ENCODE results near the gene SIGLEC9.

SIGLEC9 gene

GRCh38 chr19:51124729-51125128 is at the start of gene SIGLEC9:
Gene SIGLEC9 (plus strand): TSS chr19:51124906. CDS start chr19:51124975, 69 bp downstream.
- no peak for DNase-seq

DNA sequence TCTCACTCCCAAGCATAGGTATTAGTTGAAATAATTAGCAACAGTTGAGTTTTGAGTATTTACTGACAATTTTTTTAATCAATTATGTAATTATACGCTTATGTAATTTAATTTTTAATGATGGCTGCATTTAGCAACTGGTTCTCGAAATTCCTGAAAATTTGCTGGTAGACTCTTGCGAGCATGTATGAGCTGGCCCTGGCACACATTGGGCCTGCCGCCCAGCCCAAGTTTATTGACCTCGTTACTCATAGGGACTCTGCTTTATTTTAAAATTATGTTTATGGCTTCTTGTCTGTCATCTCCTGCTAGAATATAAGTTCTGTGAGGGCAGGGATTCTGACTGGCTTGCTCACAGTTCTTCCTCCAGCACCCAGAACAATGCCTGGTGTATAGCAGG is 48.7 kb upstream of the SIGLEC9 start:
- no peak for DNase-seq

DNA sequence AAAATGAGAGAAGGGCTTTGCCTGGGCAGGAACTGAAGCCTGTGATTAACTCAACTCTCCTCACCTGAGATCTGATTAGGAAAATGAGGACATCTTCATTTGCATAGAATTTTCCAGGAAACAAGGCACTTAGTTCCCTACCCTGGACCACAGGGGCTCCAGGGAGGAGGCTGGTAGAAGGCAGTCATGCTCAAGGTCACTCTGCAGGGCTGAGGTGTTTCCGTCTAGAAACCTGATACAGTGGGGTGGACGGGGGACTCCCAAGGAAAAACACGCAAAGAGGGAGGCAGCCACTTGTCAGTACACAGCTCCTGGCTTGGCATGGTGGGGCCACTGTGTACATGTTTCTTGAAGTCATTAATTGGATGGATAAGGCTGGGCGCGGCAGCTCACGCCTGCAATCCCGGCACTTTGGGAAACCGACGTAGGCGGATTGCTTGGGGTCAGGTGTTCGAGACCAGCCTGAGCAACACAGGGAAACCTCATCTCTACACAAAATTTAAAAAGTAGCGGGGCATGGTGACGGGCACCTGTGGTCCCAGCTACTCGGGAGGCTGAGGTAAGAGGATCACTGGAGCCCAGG is 48.0 kb upstream of the SIGLEC9 start:
- DNase-seq: no peak

DNA sequence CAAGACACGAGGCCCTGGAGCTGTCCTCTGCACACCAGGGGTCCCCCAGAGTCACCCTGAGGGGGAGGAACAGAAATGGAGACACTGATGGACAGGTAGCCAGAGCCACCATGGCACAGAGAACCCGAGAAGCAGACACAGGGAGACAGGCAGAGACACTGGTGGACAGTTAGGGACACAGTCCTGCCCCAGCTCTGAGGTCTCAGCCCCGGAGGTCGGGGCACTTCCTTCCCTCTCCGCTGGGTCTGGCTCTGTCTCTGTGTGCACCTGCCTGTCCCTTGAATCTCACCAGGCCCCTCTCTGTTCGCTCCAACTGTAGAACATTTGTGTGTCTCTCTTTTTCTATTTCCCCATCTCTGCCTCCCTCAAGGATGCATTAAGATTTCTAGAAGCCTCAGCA is 46.6 kb upstream of the SIGLEC9 start:
- no peak for DNase-seq

- no peak for DNase-seq
These were observed 46.0 kb upstream of the SIGLEC9 start for GRCh38 chr19:51078731-51079130.

DNA sequence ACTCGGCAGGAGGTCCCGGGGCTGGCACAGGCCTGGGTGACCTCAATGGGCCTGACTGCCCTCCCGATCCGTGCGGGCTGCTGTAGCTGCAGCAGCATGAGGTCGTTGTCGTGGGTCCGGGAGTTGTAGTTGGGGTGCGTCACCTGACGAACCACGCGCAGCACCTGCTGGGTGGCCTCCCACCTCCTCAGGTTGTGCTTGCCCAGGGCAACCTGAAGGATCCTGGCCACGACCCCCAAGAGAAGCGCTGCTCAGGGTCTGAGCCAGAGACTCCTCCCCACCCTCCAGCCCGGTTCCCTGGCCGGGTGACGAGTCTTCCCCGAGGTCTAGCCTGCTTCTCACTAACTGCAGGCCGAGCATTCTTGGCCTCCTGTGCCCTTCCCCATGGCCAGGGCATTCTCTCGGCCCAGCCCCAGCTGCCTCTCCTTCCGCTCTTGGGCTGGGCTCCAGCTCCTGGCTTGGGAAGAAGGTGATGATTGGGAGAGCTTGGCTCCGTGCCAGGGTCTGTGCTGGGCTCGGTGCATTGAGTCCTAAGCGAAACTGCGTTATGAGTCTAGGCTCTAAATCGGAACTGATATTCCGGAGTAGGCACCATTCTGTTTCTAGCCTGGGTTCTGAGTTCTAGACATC is 45.1 kb upstream of the SIGLEC9 start:
- DNase-seq: no peak

GRCh38 chr19:51081476-51081875 is 43.2 kb upstream of the SIGLEC9 start:
- no peak for DNase-seq

DNA sequence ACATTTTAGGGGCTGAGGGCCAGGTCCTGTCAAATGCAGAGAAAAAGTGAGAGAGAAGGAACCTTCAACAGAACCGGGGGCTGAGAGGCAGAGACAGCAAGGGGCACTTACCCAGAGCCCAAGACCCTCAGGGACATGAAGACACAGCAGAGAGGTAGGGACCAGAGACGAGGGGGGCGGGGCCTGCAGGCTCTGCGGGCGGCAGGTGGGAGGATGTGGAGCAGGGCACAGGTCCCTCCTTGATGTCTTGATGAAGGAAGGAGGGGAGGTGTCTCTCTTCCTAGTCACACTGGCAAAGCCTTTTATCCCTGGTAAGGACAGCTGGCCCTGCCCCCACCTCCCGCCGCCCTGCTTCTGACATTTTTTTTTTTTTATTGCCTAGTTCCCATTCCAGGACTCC is 42.1 kb upstream of the SIGLEC9 start, which contains the start of gene KLK14:
Gene KLK14, minus strand, starts transcription at position 277 of the 400 bp plus-strand sequence. Its CDS starts 273 bp downstream, at position 4.
- DNase-seq: no peak

GRCh38 chr19:51083181-51083580 is 41.5 kb upstream of the SIGLEC9 start:
- no peak for DNase-seq

GRCh38 chr19:51083783-51084182 is 40.9 kb upstream of the SIGLEC9 start:
- DNase-seq: no peak

DNA sequence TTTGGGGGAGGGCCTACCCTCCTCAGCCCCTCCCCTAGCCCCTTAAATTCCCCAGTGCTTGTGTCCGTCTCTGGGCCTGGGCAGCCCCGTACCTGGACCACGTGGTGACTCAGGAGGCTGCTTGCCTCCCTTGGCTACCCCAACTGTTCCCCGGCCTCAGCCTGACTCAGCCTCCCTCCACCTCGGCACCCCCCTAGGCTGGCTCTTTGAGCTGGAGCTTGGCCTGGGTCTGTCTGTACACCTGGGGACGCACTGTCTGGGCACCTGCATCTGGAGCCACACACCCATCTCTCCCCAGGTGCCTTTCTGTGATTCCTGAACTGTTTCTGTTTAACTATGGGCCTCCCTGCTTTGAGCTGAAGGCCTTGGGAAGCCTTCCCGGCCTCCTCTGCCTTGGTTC is 40.2 kb upstream of the SIGLEC9 start:
- no peak for DNase-seq

- no peak for DNase-seq
These were observed 38.4 kb upstream of the SIGLEC9 start for GRCh38 chr19:51086153-51086850.

DNA sequence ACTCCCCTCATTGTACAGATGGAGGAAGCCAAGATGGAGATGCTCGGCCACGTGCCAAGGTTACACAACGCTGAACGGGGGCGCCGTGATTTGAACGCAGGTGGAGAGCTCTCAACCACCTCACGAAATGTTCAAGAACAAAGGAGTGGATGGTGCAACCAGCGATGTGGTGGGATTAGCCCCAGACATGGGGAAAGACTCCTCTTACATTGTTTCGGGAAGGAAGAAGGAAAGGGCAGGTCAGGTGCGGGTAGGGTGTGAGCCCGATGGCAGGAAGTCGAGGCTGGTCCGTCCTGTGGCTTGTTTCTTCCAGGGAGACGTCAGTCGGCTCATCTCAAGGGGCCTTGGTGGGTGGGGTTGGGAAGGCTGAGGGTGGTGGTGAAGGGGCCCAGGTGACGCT is 34.9 kb upstream of the SIGLEC9 start:
- no peak for DNase-seq

- no peak for DNase-seq
These were observed 34.2 kb upstream of the SIGLEC9 start for GRCh38 chr19:51090471-51090870.

GRCh38 chr19:51091126-51091525 is 33.6 kb upstream of the SIGLEC9 start:
- no peak for DNase-seq

DNA sequence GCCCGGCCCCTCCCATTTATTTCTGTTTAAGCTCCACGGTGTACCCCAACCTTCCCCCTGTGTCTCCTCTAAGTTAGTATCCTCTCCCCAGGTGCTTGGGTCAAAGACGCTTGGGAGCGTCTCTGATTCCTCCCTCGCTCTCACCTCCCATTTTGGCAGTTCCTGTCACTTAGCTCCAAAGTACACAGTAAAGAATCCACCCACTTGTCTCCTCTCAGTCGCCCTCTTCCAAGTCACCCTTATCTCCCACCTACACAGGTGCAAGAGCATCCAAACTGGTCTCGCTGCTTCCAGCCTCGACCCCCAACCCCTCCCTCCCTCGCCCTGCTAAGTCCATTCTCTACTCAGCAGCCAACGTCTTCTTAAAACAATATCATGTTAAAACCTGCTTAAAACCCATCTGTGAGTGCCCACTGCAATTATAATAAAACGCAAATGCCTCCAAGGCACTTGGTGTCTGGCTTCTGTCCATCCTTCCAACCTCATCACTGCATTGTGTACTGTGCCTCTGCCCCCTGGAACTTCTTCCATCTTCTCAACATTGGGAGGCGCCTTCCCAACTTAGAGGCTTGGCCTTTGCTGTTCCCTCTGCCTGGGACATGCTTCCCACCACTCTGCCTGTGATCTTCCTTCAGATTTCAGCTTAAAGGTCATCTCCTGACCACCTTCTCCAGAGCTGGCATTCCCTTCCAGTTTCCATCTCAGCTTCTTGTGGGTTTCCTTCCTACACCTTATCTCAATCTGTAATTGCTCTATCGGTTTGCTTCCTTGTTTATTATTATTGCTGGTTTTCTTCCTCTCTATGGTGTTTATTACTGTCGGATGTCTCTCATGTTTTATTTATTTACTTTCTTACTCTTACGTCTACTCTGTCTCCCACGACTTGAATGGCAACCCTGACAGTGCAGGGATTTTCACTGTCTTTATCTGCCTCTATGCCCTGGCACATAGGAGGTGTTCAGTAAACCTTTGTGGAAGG is 32.5 kb upstream of the SIGLEC9 start:
- DNase-seq: no peak

DNA sequence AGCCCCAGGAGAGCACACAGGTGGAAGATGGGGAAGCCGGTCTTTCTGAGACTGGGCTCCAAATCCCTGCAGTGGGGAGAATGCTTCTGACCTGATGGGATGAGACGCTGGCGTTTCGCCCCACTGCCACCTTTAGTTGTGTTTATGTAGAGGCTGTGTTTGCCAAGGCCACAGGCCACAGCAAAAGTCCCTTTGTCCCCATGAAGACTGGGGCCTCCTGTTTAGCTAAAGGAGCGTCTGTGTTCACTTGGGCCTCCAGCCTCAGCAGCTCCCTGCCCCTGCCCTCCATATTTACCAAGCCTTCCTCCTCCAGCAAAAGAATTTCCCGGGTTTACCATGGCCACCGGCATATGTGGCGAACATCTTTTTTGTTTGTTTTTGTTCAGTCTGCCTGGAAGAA is 31.6 kb upstream of the SIGLEC9 start:
- no peak for DNase-seq

- DNase-seq: no peak
These were observed 31.0 kb upstream of the SIGLEC9 start for GRCh38 chr19:51093510-51094345.

DNA sequence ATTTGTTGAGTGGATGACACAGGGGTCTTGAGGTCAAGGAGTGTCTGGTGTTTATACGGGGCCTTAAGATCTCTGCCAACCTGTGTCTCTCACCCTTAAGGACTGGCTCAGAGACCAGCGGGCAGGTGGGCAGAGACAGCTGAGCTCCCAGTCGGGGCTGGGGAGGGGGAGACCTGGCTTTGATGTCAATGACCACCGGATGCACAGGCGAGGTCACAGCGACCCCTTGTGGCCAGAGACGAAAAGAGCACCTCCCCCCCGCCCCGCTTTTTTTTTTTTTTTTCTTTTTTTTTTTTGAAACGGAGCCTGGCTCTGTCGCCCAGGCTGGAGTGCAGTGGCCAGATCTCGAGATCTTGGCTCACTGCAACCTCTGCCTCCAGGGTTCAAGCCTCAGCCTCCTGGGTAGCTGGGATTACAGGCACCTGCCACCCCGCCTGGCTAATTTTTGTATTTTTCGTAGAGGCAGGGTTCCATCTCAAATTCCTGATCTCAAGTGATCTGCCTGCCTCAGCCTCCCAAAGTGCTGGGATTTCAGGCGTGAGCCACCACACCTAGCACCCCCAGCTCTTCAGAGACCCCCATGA is 29.9 kb upstream of the SIGLEC9 start:
- peak; percentile 49 for DNase-seq

DNA sequence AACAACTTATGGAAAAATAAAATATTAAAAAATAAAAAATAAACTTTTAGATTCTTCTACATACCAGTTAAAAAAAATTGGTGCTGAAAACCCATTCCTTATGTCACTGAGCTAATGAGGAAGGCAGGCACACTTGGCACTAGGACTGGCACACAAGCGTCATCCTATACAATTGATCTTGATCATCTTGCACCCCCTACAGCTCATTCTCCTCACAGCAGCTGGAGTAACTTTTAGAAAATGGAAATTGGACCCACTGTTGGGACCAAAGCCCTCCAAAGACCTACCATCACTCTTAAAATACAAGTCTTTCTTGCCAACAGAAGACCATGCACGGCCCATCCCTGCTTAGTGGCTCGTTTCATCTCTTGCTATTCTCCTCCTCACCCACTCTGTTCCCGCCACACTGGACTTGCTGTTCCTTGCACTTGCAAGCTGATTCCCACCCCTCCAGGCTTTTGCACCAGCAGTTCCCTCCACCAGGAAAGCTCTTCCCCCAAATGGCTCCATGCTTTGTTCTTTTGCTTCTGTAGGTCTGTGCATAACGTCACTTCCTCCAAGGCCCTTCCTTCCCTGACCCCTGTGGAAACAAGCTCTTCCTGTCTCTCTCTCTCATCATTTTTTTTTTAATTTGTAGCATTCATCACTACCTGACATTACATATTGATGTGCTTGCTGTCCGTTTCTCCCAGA is 28.1 kb upstream of the SIGLEC9 start:
- peak; percentile 56 for DNase-seq

GRCh38 chr19:51097166-51097738 is 27.5 kb upstream of the SIGLEC9 start:
- DNase-seq: peak; percentile 82

Data from hematopoietic multipotent progenitor cell treated with erythropoietin and hydrocortisone succinate and interleukin-3 and kit ligand, for 6 days (in vitro differentiated cells).